ENCODE results near the gene C9.

Gene C9

GRCh38 chr5:39390945-39391344 is 26.6 kb upstream of the C9 start:
- no peak for ATAC-seq (ENCODE audit: low read depth)
- H3K36me3 ChIP-seq (ENCODE audit: low read depth): no peaks in the 10 kb centered on the region
- no peaks in the 10 kb centered on the region for H3K9me3 ChIP-seq (ENCODE audit: severe bottlenecking)
- TF ChIP-seq, protein P1, sequence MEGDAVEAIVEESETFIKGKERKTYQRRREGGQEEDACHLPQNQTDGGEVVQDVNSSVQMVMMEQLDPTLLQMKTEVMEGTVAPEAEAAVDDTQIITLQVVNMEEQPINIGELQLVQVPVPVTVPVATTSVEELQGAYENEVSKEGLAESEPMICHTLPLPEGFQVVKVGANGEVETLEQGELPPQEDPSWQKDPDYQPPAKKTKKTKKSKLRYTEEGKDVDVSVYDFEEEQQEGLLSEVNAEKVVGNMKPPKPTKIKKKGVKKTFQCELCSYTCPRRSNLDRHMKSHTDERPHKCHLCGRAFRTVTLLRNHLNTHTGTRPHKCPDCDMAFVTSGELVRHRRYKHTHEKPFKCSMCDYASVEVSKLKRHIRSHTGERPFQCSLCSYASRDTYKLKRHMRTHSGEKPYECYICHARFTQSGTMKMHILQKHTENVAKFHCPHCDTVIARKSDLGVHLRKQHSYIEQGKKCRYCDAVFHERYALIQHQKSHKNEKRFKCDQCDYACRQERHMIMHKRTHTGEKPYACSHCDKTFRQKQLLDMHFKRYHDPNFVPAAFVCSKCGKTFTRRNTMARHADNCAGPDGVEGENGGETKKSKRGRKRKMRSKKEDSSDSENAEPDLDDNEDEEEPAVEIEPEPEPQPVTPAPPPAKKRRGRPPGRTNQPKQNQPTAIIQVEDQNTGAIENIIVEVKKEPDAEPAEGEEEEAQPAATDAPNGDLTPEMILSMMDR (IDR thresholded peaks at IDR 0.05; ENCODE audit: poor library complexity, severe bottlenecking): no peak
- no peak overlapping the region for H3K4me3 ChIP-seq (ENCODE audit: severe bottlenecking)
- H3K4me1 ChIP-seq (ENCODE audit: insufficient read depth, poor library complexity, severe bottlenecking): peaks cover 6% of the 10 kb centered on the region
- H3K27me3 ChIP-seq (ENCODE audit: insufficient read depth, poor library complexity, severe bottlenecking): no peaks in the 10 kb centered on the region
- DNase-seq (ENCODE audit: low spot score): no peak
- no peak overlapping the region for H3K27ac ChIP-seq (ENCODE audit: poor library complexity, severe bottlenecking)

DNA sequence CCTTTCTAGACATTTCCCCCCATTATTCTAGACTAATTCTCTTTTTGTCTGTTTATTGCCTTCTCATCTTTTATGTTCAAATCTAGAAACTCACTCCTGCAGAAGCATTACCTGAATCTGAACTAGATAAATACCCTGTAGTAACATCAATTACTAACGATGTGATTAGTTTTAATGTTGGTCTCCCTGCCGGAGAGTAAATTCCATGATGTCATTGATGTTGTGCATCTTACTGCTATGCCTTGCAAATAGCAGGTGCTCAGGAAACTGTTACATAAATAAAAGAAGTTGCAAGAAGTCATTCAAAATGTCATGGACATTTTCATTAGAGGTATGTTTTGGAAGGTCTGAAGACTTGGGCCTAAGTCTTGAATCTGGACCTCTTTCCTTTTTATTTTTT is 23.0 kb upstream of the C9 start:
- H3K27me3 ChIP-seq (ENCODE audit: insufficient read depth, poor library complexity, severe bottlenecking): no peaks in the 10 kb centered on the region
- no peak for DNase-seq (ENCODE audit: low spot score)
- H3K27ac ChIP-seq (ENCODE audit: poor library complexity, severe bottlenecking): no peak overlapping the region
- H3K4me3 ChIP-seq (ENCODE audit: severe bottlenecking): no peak overlapping the region
- TF ChIP-seq, protein P1 (IDR thresholded peaks at IDR 0.05; ENCODE audit: poor library complexity, severe bottlenecking): no peak
- ATAC-seq (ENCODE audit: low read depth): no peak
- no peaks in the 10 kb centered on the region for H3K36me3 ChIP-seq (ENCODE audit: low read depth)
- no peaks in the 10 kb centered on the region for H3K9me3 ChIP-seq (ENCODE audit: severe bottlenecking)
- no peaks in the 10 kb centered on the region for H3K4me1 ChIP-seq (ENCODE audit: insufficient read depth, poor library complexity, severe bottlenecking)

DNA sequence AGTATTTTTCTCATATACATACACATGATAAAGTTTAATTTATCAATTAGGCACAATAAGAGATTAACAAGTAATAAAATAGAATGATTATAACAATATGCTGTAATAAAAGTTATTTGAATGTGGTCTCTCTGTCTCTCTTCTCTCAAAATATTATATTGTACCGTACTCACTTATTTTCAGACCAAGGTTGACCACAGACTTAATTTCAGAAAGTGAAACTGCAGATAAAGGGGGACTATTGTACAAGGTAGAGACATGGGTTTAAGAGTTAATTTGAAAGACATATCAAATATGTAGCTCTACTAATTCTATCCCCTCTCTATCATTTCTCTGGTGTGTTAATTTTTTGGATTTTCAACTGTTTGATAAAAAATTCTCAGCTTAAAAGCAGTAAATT is 20.0 kb upstream of the C9 start:
- no peak overlapping the region for H3K4me3 ChIP-seq (ENCODE audit: severe bottlenecking)
- H3K27me3 ChIP-seq (ENCODE audit: insufficient read depth, poor library complexity, severe bottlenecking): no peaks in the 10 kb centered on the region
- H3K27ac ChIP-seq (ENCODE audit: poor library complexity, severe bottlenecking): no peak overlapping the region
- ATAC-seq (ENCODE audit: low read depth) (no peak), DNase-seq (ENCODE audit: low spot score) (no peak)
- no peaks in the 10 kb centered on the region for H3K36me3 ChIP-seq (ENCODE audit: low read depth)
- TF ChIP-seq, protein P1 (IDR thresholded peaks at IDR 0.05; ENCODE audit: poor library complexity, severe bottlenecking): no peak
- no peaks in the 10 kb centered on the region for H3K4me1 ChIP-seq (ENCODE audit: insufficient read depth, poor library complexity, severe bottlenecking)
- no peaks in the 10 kb centered on the region for H3K9me3 ChIP-seq (ENCODE audit: severe bottlenecking)

GRCh38 chr5:39381376-39381775 is 17.1 kb upstream of the C9 start:
- DNase-seq (ENCODE audit: low spot score) (no peak), ATAC-seq (ENCODE audit: low read depth) (no peak)
- Histone ChIP-seq H3K27me3 (ENCODE audit: insufficient read depth, poor library complexity, severe bottlenecking) (no peaks in the 10 kb centered on the region), H3K36me3 (ENCODE audit: low read depth) (no peaks in the 10 kb centered on the region), H3K9me3 (ENCODE audit: severe bottlenecking) (no peaks in the 10 kb centered on the region), H3K27ac (ENCODE audit: poor library complexity, severe bottlenecking) (no peak overlapping the region), H3K4me3 (ENCODE audit: severe bottlenecking) (no peak overlapping the region), H3K4me1 (ENCODE audit: insufficient read depth, poor library complexity, severe bottlenecking) (no peaks in the 10 kb centered on the region)
- TF ChIP-seq, protein P1 (IDR thresholded peaks at IDR 0.05; ENCODE audit: poor library complexity, severe bottlenecking): no peak

- DNase-seq (ENCODE audit: low spot score): no peak
- Histone ChIP-seq H3K9me3 (ENCODE audit: severe bottlenecking) (no peaks in the 10 kb centered on the region), H3K27me3 (ENCODE audit: insufficient read depth, poor library complexity, severe bottlenecking) (no peaks in the 10 kb centered on the region), H3K4me1 (ENCODE audit: insufficient read depth, poor library complexity, severe bottlenecking) (no peaks in the 10 kb centered on the region), H3K36me3 (ENCODE audit: low read depth) (no peaks in the 10 kb centered on the region), H3K27ac (ENCODE audit: poor library complexity, severe bottlenecking) (no peak overlapping the region), H3K4me3 (ENCODE audit: severe bottlenecking) (no peak overlapping the region)
- no peak for ATAC-seq (ENCODE audit: low read depth)
- TF ChIP-seq, protein P1 (IDR thresholded peaks at IDR 0.05; ENCODE audit: poor library complexity, severe bottlenecking): no peak
These were observed 15.4 kb upstream of the C9 start for GRCh38 chr5:39379693-39380092.
